Adrenal gland (tissue), 12 donors: ENCODE data around the gene EMC8. TPM values are rescaled to one million over a fixed set of nuclear protein-coding genes. Genes with fewer than 3 reads are reported as not detected.

ENCODE experiments used
- DNase-seq, 7 donors: peaks; one replicate each; pipeline ENCODE4 v3.0.0-alpha.2; 2019 to 2020
- H3K27ac ChIP-seq, 5 donors: fragments of 200-600 bp; sonication (generic) in 4 of 5; 1 replicate in 3 of 5; 2 replicates in 2 of 5; pipeline versions ENCODE4 v1.5.1 to v1.8.0; 2016 to 2020; ENCODE audit warnings: mild to moderate bottlenecking in 1 of 5
- H3K27me3 ChIP-seq: fragments of 200-600 bp; 2 replicates; pipeline ENCODE4 v1.8.0; 2021
- H3K36me3 ChIP-seq, 2 donors: fragments of 200-600 bp; replicated peaks in 1 of 2; 1 replicate in 1 of 2; 2 replicates in 1 of 2; pipeline versions ENCODE4 v1.5.1 to v1.8.0; 2018 to 2022
- H3K4me1 ChIP-seq, 2 donors: fragments of 200-600 bp; replicated peaks in 1 of 2; 1 replicate in 1 of 2; 2 replicates in 1 of 2; pipeline versions ENCODE4 v1.5.1 to v1.8.0; 2018 to 2021
- H3K4me3 ChIP-seq, 4 donors: fragments of 200-600 bp; sonication (generic) in 3 of 4; one replicate each; pipeline ENCODE4 v1.5.1; 2016 to 2018
- H3K9me3 ChIP-seq, 3 donors: fragments of 200-600 bp; sonication (generic) in 1 of 3; replicated peaks in 1 of 3; 1 replicate in 2 of 3; 2 replicates in 1 of 3; pipeline versions ENCODE4 v1.5.1 to v1.8.0; 2016 to 2021
- CTCF ChIP-seq, 6 experiments: fragments of 450-650 bp in 4 of 6; fragments of 200-600 bp in 2 of 6; sonication (generic) in 1 of 6; IDR thresholded peaks; 1 replicate in 5 of 6; 2 replicates in 1 of 6; pipeline versions ENCODE4 v1.5.1 to v1.8.0; 2016 to 2021; ENCODE audit warnings: antibody characterized with exemption in 6 of 6, mild to moderate bottlenecking in 2 of 6, moderate library complexity in 1 of 6
- POLR2A ChIP-seq, 2 donors: fragments of 450-650 bp; IDR thresholded peaks; one replicate each; pipeline ENCODE4 v1.6.1; 2017; ENCODE audit warnings: antibody characterized with exemption in 2 of 2, mild to moderate bottlenecking in 2 of 2, moderate library complexity in 1 of 2
- WGBS, 4 donors: extraction: QIAGEN DNeasy Blood & Tissue Kit in 2 of 4; methylation state at CpG; one replicate each; pipeline versions ENCODE4 v1.1.5 to v1.1.7; 2013 to 2017; 5-methylcytosine and 5-hydroxymethylcytosine counted together
- intact Hi-C, 2 donors: fragments of 100-400 bp; cut with DNase I; formaldehyde crosslinking; loops; one replicate each; pipeline versions ENCODE4 v1.14.1 to v1.15.0; 2022 to 2023
- polyA plus RNA-seq, 3 donors: library from polyadenylated mRNA; stranded (reverse); fragments of 200-250 nt in 2 of 3; fragments of 350-450 nt in 1 of 3; fragmentation: Illumina TruSeq in 1 of 3; extraction: RNeasy Lipid Tissue Mini Kit (QIAGEN cat#74804) in 1 of 3; gene quantifications; one replicate each; pipeline ENCODE4 v1.2.3, GENCODE V29; 2013 to 2014
- total RNA-seq, 9 donors: library from RNA; depleted of rRNA in 4 of 9; stranded (reverse); fragments of >200 nt in 4 of 9; fragments of 120-200 nt in 1 of 9; fragmentation: NEBNext Ultra II Directional in 1 of 9; extraction: Animal tissue kit (Norgen Biotek cat#: 25700) in 1 of 9; gene quantifications; one replicate each; pipeline versions ENCODE4 v1.1.0 to v1.2.4, GENCODE V29; 2013 to 2023
- donor health status: healthy with polysubstance abuse.
- donor health status: Bipolar disorder and iron deficiency.
- donor health status: DM: yes; HTN: yes; CAD: no.
- donor health status: DM: no; HTN: no; CAD: no.
- donor health status: DM: no; HTN: no; CAD: no.
- donor health status: DM: yes; HTN: yes; CAD: no.

EMC8 gene
- total and polyA plus RNA-seq, 12 donors, result 10.7 to 53.8 (median 24.1) TPM

GRCh38 chr16:85767531-85767930 lies 31.8 kb downstream of the EMC8 start:
- 43 to 59% (median 54%) methylated on average over 8 of the region's 8 CpGs for WGBS, 4 donors
- H3K4me1 ChIP-seq, result no peaks in the 10 kb centered on the region
- TF ChIP-seq CTCF (IDR thresholded peaks at IDR 0.05) (no peak), POLR2A (IDR thresholded peaks at IDR 0.05) (no peak)
- H3K9me3 ChIP-seq, result no peaks in the 10 kb centered on the region
- no peaks in the 10 kb centered on the region for H3K36me3 ChIP-seq
- peaks cover 6% of the 10 kb centered on the region for H3K27me3 ChIP-seq
- no peak overlapping the region for H3K27ac ChIP-seq
- intact Hi-C loops, result no loop called here
- no peak overlapping the region for H3K4me3 ChIP-seq
- peak in 5 of 7 donors; percentile 29 to 52 (median 33) for DNase-seq

GRCh38 chr16:85765767-85766166 lies 33.6 kb downstream of the EMC8 start:
- WGBS, 4 donors, result 59 to 83% (median 71%) methylated on average over 2 to 8 of the region's 8 CpGs
- intact Hi-C loops, result no loop called here
- TF ChIP-seq POLR2A (IDR thresholded peaks at IDR 0.05) (no peak), CTCF (IDR thresholded peaks at IDR 0.05) (no peak)
- H3K4me3 ChIP-seq, result no peak overlapping the region
- no peaks in the 10 kb centered on the region for H3K36me3 ChIP-seq
- peaks cover 6% of the 10 kb centered on the region for H3K27me3 ChIP-seq
- H3K27ac ChIP-seq, result no peak overlapping the region
- no peaks in the 10 kb centered on the region for H3K9me3 ChIP-seq
- DNase-seq, result no peak
- H3K4me1 ChIP-seq, result no peaks in the 10 kb centered on the region

GRCh38 chr16:85765211-85765610 lies 34.1 kb downstream of the EMC8 start:
- Histone ChIP-seq H3K4me1 (no peaks in the 10 kb centered on the region), H3K27ac (no peak overlapping the region), H3K36me3 (no peaks in the 10 kb centered on the region), H3K9me3 (no peaks in the 10 kb centered on the region), H3K27me3 (peaks cover 6% of the 10 kb centered on the region), H3K4me3 (no peak overlapping the region)
- 53 to 60% (median 55%) methylated on average over 8 of the region's 8 CpGs for WGBS, 4 donors
- TF ChIP-seq POLR2A (IDR thresholded peaks at IDR 0.05) (no peak), CTCF (IDR thresholded peaks at IDR 0.05) (no peak)
- intact Hi-C loops, result no loop called here
- no peak for DNase-seq

GRCh38 chr16:85763616-85764015 lies 35.7 kb downstream of the EMC8 start:
- peaks cover 6% of the 10 kb centered on the region for H3K27me3 ChIP-seq
- no peak for TF ChIP-seq CTCF (IDR thresholded peaks at IDR 0.05)
- no peak for TF ChIP-seq POLR2A (IDR thresholded peaks at IDR 0.05)
- 49 to 87% (median 82%) methylated on average over 2 of the region's 2 CpGs for WGBS, 4 donors
- H3K4me1 ChIP-seq, result no peaks in the 10 kb centered on the region
- H3K4me3 ChIP-seq, result no peak overlapping the region
- DNase-seq, result no peak
- no peaks in the 10 kb centered on the region for H3K9me3 ChIP-seq
- intact Hi-C loops, result no loop called here
- H3K36me3 ChIP-seq, result no peaks in the 10 kb centered on the region
- H3K27ac ChIP-seq, result no peak overlapping the region
